GM21717 (cell line): ENCODE measurements around the gene CCDC146.
A peak's percentile ranks its signal among the peaks of the same experiment; 100 is the strongest.
"Not testable (repeated sequence)": the region's sequence is repeated elsewhere in the genome, so short reads cannot be mapped to it uniquely, and the experiment has no call there.

ENCODE experiments used
- ATAC-seq: cut with Tn5 transposase; IDR thresholded peaks from one replicate; pipeline ENCODE4 v1.9.1; 2021; ENCODE audit warnings: mild to moderate bottlenecking, moderate library complexity; ENCODE audit not compliant: unreplicated experiment

The CCDC146 gene

GRCh38 chr7:77327067-77327931 is 204.9 kb downstream of the CCDC146 start:
- ATAC-seq = no peak

DNA sequence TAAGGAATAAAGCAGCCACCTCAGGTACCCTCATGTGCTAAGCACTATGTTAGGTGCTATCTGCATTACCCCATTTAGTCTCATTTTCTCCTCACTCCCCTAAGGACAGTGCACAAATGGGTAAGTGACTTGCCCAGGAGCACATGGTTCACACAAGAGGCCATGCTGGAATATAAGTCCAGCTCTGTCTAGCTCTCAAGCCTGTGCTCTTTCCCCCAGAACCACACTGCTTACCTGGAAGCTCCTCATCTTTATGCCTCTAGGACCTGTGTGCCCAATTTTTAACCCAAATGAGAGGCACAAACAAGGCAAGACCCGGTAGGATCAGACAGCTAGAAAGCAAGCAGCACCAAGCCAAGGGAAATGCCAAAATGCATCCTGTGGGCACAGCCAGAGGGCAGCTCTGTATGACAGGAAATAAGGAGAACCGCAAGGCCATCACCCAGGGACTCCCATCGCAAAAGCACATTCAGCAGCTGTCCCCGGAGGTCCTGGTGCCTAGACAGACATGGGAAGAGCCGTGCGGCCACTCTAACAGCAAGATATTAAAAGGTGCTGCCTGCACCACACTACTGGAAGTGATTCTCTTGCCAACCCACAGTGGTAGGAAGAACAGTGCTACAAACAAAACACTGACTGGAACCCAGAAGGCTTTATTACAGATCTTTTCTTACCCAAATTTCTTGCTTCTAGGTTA is 205.7 kb downstream of the CCDC146 start:
- ATAC-seq = no peak

- no peak for ATAC-seq
Measured at GRCh38 chr7:77328669-77329068, 206.3 kb downstream of the CCDC146 start.

DNA sequence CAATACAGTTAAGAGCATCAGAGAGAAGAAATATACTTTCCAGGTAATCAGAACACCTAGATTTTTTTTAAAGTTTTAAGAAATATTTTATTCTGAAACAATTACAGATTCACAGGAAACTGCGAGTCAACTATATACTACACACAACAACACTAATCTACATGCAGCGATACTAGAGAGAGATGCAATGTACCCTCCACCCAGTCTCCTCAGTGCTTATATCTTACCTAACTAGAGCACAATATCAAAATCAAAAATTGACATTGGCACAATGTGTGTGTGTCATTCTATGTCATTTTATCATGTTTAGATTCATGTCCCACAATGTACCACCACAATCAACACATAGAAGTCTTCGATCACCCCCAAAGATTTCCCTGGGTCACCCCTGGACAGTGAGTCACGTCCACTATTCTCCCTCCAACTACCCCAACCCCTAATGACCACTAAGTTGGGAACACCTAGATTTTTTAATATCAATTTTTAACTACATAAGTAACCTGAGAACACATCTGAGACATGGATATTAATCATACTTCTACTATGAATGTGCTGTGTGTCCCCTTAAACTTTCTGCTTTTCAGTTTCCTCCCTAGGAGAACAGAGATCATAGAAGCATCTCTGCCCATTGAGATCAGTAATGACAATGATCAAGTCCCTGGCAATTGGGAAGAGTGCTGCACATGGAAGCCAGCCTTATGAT is 207.2 kb downstream of the CCDC146 start:
- ATAC-seq = peak; percentile 11

- ATAC-seq = peak; percentile 76
Measured at GRCh38 chr7:77330169-77330882, 207.9 kb downstream of the CCDC146 start.

DNA sequence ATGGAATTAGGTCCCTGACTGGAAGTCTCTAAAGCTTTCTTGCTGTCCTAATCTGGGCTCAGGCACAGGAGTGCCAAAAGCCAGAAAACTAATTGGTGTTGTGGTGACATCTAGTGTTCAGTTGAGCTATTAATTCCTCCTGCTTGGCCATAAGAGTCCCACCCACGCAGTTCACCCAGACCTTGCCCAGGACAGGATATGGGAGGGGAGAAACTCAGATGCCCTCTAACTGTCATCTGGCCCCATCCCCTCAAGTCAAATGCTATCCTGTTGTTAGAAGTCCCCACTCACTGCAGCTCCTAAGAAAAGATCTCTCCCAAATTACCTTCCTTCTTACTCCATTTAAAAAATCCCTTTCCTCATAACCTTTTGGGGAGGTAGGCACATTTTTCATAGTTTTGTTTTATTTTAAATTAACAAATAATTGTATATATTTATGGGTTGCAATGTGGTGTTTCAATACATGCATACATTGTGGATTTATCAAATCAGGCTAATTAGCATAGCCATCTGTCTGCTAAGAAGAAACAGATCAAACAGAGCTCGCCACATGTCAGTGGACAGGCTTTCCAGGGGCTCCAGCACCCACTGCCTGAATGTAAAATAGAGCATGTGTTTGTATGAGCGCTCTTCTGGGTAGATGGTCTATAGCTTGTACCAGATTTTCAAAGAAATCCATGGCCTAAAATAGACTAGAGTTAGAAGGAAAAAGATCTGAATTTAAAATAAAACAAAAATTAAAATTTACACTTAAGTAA is 209.7 kb downstream of the CCDC146 start:
- peak; percentile 71 for ATAC-seq

DNA sequence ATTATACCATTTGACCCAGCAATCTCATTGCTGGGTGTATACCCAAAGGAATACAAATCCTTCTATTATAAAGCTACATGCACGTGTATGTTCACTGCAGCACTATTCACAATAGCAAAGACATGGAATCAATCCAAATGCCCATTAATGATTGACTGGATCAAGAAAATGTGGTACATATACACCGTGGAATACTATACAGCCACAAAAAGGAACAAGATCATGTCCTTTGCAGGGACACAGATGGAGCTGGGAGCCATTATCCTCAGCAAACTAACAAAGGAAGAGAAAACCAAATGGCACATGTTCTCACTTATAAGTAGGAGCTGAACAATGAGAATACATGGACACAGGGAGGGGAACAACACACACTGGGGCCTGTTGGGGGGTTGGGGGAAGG is 211.6 kb downstream of the CCDC146 start:
- ATAC-seq = not testable (repeated sequence)

- no peak for ATAC-seq
Measured at GRCh38 chr7:77335581-77335980, 213.2 kb downstream of the CCDC146 start.

DNA sequence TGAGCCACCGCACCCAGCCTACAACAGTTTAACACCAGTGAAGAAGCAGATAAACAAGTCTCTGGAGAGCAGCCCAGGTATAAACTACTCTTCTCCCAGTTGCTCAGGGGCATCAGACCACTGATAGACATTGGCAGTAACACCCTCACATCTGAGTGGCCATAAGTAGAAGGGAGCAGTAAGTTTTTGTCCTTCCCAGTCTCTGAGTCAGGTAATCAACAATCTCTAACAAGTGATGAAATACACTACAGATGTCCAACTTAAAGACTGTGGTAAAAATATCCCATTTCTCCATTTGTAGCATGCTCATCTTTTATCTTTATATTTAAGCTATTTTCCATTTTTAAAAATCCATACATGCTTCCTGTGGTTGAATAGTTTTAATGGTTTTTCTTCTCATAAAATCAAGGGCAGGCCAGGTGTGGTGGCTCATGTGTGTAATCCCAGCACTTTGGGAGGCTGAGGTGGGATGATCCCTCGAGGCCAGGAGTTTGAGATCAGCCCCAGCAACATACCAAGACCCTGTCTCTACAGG is 215.1 kb downstream of the CCDC146 start:
- ATAC-seq = no peak

DNA sequence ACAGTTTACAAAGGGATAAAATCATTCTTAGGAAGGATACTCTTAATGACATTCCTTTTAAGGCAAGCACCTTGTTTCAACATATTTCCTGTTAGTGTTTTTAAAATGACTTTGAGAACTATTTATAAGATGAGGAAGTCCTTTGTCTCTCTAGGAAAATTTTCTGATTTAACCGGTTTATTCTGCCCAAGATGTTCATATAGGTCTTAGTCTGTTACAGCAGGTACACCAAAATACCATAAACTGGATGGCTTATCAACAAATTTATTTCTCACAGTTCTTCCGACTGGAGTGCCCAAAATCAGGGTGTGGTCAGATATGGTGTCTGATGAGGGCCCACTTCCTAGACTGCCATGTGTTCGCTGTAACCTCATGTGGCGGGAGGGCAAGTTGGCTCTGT is 215.8 kb downstream of the CCDC146 start:
- no peak for ATAC-seq

DNA sequence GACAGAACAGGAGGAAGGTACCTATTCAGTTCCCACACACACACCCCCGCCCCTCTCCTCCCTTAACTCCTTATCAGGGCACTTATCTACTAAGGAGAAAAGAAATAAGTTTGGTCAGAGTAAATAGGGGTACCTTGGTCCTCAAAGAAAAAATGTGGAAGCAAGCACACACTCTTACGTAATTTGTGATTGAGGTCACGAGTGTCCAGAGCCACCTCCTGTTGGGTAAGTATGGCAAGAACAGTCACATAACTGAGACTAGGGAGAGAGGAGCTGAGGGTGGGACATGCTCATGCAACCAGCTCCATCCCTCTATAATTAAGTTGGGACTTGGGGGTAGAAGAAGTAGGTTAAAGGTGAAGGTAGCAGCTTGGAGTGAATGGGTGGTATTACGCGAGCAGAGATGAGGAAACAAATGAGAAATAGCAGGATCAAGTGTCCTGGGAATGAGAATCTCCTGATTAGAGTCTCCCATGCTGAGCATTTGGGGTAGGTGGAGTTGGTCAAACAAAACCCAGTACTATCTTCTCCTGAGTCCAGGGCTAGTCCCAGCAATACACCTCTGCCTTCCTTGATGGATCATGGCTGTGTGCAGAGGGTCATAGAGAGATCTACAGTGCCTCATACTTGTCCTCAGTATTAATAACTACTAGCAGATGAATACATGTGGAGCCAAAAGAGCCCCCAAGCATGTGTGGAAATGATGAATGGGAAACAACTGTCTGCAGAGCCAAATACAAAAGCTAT is 216.6 kb downstream of the CCDC146 start:
- ATAC-seq = no peak

GRCh38 chr7:77339726-77340125 is 217.3 kb downstream of the CCDC146 start:
- ATAC-seq = no peak
